ENCODE results near the gene SPRYD4. TPM values are rescaled to one million over a fixed set of nuclear protein-coding genes. Genes with fewer than 3 reads are reported as not detected.
A peak's percentile ranks its signal among the peaks of the same experiment; 100 is the strongest.

SPRYD4 gene
- total RNA-seq, result 1 to 10 TPM; 1.1 to 3.7 (median 2.3) TPM

DNA sequence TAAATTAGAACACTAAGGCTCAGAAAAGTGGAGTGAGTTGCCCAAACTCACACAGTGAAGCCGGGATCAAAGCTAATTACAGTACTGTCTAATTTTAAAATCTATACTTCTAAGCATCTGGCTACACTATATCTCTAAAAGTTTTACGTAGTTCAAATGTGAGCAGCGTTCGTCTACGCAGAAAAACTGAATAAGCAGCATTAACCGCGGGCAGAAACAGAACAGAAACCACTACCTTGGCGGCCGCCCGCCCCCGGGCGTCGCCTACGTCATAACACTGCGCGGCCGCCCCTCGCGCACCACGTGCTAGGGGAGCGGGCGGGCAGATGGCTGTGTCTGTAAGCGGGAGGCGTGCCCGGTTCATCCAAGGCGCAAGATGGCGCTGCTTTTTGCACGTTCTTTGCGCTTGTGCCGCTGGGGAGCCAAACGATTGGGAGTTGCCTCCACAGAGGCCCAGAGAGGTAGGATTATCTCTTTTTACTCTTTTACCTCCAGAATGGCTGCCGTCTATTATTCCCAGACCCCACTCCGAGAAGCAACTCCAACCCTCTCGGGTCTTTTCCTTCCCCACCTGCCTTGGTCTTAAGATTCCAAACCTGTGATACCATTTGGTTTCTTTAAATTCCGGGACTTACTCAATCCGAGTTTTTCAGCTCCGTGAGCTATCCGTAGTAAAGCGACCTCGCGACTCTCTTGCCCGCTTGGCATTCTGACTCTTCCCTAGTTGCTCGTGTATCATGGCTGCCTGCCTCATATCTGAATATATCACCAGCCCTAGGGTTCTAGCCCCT, at the start of gene SPRYD4:
TSS of gene SPRYD4 (plus strand) at position 363 of the 791 bp plus-strand sequence. CDS start at position 377, 14 bp downstream.
- Histone ChIP-seq H3K9me3 (no peaks in the 10 kb centered on the region), H3K36me3 (peaks cover 0 to 26% of the 10 kb centered on the region in 2 donors), H3K4me1 (peaks cover 0 to 48% (median 10%) of the 10 kb centered on the region in 3 donors), H3K4me3 (peak within 1 kb of the TSS; percentile 66 to 80), H3K27me3 (no peaks in the 10 kb centered on the region), H3K27ac (peak within 1 kb of the TSS; percentile 70 to 88 (median 86))
- peak; percentile 94 for TF ChIP-seq POLR2AphosphoS5 (IDR thresholded peaks at IDR 0.05)
- TF ChIP-seq EP300 (IDR thresholded peaks at IDR 0.05), result no peak
- peak; percentile 87 to 89 for TF ChIP-seq POLR2A (IDR thresholded peaks at IDR 0.05)
- TF ChIP-seq, protein P1, sequence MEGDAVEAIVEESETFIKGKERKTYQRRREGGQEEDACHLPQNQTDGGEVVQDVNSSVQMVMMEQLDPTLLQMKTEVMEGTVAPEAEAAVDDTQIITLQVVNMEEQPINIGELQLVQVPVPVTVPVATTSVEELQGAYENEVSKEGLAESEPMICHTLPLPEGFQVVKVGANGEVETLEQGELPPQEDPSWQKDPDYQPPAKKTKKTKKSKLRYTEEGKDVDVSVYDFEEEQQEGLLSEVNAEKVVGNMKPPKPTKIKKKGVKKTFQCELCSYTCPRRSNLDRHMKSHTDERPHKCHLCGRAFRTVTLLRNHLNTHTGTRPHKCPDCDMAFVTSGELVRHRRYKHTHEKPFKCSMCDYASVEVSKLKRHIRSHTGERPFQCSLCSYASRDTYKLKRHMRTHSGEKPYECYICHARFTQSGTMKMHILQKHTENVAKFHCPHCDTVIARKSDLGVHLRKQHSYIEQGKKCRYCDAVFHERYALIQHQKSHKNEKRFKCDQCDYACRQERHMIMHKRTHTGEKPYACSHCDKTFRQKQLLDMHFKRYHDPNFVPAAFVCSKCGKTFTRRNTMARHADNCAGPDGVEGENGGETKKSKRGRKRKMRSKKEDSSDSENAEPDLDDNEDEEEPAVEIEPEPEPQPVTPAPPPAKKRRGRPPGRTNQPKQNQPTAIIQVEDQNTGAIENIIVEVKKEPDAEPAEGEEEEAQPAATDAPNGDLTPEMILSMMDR (IDR thresholded peaks at IDR 0.05), result peak in 2 of 4 experiments; percentile 27 to 67
- ATAC-seq, result peak; percentile 98
- WGBS, 2 donors (ENCODE audit: low coverage in 1 of 2), result 0 to 1% methylated on average over 14 to 22 of the region's 43 CpGs

DNA sequence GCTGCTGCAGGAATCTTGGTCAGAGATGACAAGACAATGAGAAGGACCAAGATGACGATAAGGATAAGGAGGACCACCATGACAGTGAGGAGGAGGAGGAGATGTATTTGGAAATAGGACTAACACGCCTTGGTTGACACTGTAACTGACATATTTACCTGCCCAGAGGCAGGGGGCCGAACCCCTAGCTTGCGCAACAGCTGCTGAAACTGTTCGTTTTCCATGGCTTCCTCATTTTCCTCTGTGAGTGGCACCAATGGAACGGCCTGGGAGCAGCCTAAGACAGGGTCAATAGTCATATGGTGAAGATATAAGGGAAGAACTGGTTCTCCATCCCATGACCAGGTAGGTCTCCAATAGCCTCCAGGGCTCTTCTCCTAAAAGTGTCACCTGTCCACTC, 48.0 kb upstream of the SPRYD4 start:
- H3K27ac ChIP-seq, result no peak overlapping the region
- H3K36me3 ChIP-seq, result peaks cover 0 to 32% of the 10 kb centered on the region in 2 donors
- H3K4me3 ChIP-seq, result no peak overlapping the region
- no peak for ATAC-seq
- H3K9me3 ChIP-seq, result no peaks in the 10 kb centered on the region
- no peaks in the 10 kb centered on the region for H3K4me1 ChIP-seq
- TF ChIP-seq POLR2A (IDR thresholded peaks at IDR 0.05) (no peak), EP300 (IDR thresholded peaks at IDR 0.05) (no peak), POLR2AphosphoS5 (IDR thresholded peaks at IDR 0.05) (no peak)
- TF ChIP-seq, protein P1 (IDR thresholded peaks at IDR 0.05), result no peak
- 72 to 90% methylated on average over 4 to 6 of the region's 6 CpGs for WGBS, 2 donors (ENCODE audit: low coverage in 1 of 2)
- H3K27me3 ChIP-seq, result no peaks in the 10 kb centered on the region

DNA sequence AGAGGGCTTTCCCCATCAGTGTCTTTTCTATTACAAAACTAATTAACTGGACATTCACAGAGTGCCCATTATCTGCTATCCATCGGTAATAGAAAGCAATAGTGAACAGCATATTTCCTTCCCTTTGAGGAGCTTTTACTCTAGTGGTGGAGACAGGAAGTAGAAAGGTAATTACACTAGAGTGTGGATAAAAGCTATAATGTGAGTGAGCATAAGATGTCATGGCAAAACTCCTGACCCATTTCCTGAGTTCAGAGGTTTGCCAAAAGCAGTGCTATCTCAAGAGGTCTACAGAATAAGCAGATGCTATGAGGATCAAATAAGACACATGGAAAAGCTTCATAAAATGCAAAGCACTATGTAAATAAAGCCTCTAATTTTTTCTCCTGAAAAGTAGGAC, 43.2 kb upstream of the SPRYD4 start:
- TF ChIP-seq POLR2AphosphoS5 (IDR thresholded peaks at IDR 0.05) (no peak), EP300 (IDR thresholded peaks at IDR 0.05) (no peak), POLR2A (IDR thresholded peaks at IDR 0.05) (no peak)
- TF ChIP-seq, protein P1 (IDR thresholded peaks at IDR 0.05), result no peak

DNA sequence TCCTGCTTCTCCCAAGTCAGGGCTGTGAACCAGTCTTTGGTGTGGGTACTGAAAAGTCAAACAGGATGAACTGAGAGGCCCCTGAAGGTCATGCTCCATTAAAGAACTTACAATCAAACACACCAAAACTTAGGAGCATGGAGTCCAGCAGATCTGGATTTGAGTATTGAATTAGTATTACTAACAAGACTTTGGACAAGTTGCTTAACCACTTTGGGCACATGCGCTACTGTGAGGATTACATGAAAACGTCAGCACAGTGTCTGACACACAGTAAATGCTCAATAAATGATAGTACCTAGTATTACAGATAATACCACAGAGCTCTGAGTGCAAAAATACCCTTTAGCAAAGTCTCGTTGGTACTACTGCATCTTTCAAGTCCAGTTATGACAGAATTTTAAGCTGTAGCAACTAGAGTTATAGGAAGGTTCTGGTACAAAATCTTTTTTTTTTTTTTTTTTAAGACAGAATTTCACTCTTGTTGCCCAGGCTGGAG, 42.4 kb upstream of the SPRYD4 start:
- Histone ChIP-seq H3K36me3 (peaks cover 0 to 47% of the 10 kb centered on the region in 2 donors), H3K9me3 (no peaks in the 10 kb centered on the region), H3K27ac (no peak overlapping the region), H3K4me3 (no peak overlapping the region), H3K27me3 (no peaks in the 10 kb centered on the region), H3K4me1 (no peaks in the 10 kb centered on the region)
- 60 to 61% methylated on average over 3 of the region's 3 CpGs for WGBS, 2 donors (ENCODE audit: low coverage in 1 of 2)
- no peak for ATAC-seq
- TF ChIP-seq POLR2A (IDR thresholded peaks at IDR 0.05), result no peak
- TF ChIP-seq, protein P1 (IDR thresholded peaks at IDR 0.05), result no peak
- no peak for TF ChIP-seq POLR2AphosphoS5 (IDR thresholded peaks at IDR 0.05)
- no peak for TF ChIP-seq EP300 (IDR thresholded peaks at IDR 0.05)

More for the DNA sequence above, 43.2 kb upstream of the SPRYD4 start:
- no peaks in the 10 kb centered on the region for H3K27me3 ChIP-seq
- H3K9me3 ChIP-seq, result no peaks in the 10 kb centered on the region
- H3K4me1 ChIP-seq, result no peaks in the 10 kb centered on the region
- 50 to 83% methylated on average over 1 of the region's 1 CpG for WGBS, 2 donors (ENCODE audit: low coverage in 1 of 2)
- H3K27ac ChIP-seq, result no peak overlapping the region
- ATAC-seq, result no peak
- peaks cover 0 to 50% of the 10 kb centered on the region in 2 donors for H3K36me3 ChIP-seq
- no peak overlapping the region for H3K4me3 ChIP-seq
